Fibroblast of the conjunctiva (primary cell): ENCODE data around the gene ZCCHC2.

Experiments
- DNase-seq: peaks from one replicate; pipeline ENCODE4 v3.0.0-alpha.2; 2010; ENCODE audit warnings: low read depth

ZCCHC2 gene

GRCh38 chr18:62512532-62512931 is 10.3 kb upstream of the ZCCHC2 start:
- no peak for DNase-seq

GRCh38 chr18:62512996-62513395 is 9.8 kb upstream of the ZCCHC2 start:
- no peak for DNase-seq

GRCh38 chr18:62514570-62514969 is 8.3 kb upstream of the ZCCHC2 start:
- no peak for DNase-seq

- no peak for DNase-seq
These were observed 6.6 kb upstream of the ZCCHC2 start for GRCh38 chr18:62516242-62516641.

GRCh38 chr18:62518460-62519375 is 4.1 kb upstream of the ZCCHC2 start:
- DNase-seq, result no peak

GRCh38 chr18:62519684-62520083 is 3.1 kb upstream of the ZCCHC2 start:
- no peak for DNase-seq

- DNase-seq, result no peak
These were observed 1.7 kb upstream of the ZCCHC2 start for GRCh38 chr18:62521082-62521481.

GRCh38 chr18:62521593-62521992 is 1.2 kb upstream of the ZCCHC2 start:
- no peak for DNase-seq

- no peak for DNase-seq
These were observed 684 bp upstream of the ZCCHC2 start for GRCh38 chr18:62522178-62522503.

- no peak for DNase-seq
These were observed 397 bp downstream of the ZCCHC2 start for GRCh38 chr18:62523255-62523588.

GRCh38 chr18:62523631-62524439 is 1.0 kb downstream of the ZCCHC2 start:
- no peak for DNase-seq

- DNase-seq, result no peak
These were observed 1.8 kb downstream of the ZCCHC2 start for GRCh38 chr18:62524440-62525200.

GRCh38 chr18:62525608-62526007 is 2.8 kb downstream of the ZCCHC2 start:
- DNase-seq, result no peak

GRCh38 chr18:62526098-62527025 is 3.5 kb downstream of the ZCCHC2 start:
- DNase-seq, result peak; percentile 43

GRCh38 chr18:62529597-62529996 is 6.8 kb downstream of the ZCCHC2 start:
- no peak for DNase-seq

GRCh38 chr18:62531078-62531477 is 8.3 kb downstream of the ZCCHC2 start:
- DNase-seq, result no peak

GRCh38 chr18:62531931-62532330 is 9.1 kb downstream of the ZCCHC2 start:
- no peak for DNase-seq

- no peak for DNase-seq
These were observed 13.2 kb downstream of the ZCCHC2 start for GRCh38 chr18:62536005-62536404.

GRCh38 chr18:62537042-62537894 is 14.4 kb downstream of the ZCCHC2 start:
- DNase-seq, result no peak

GRCh38 chr18:62537946-62538345 is 15.1 kb downstream of the ZCCHC2 start:
- DNase-seq, result no peak

- DNase-seq, result no peak
These were observed 16.1 kb downstream of the ZCCHC2 start for GRCh38 chr18:62538881-62539280.
